ENCODE measurements around the gene DNAJC16.

GRCh38 chr1:15531003-15531402, 4.4 kb downstream of the DNAJC16 start:
- TF ChIP-seq, protein P1, sequence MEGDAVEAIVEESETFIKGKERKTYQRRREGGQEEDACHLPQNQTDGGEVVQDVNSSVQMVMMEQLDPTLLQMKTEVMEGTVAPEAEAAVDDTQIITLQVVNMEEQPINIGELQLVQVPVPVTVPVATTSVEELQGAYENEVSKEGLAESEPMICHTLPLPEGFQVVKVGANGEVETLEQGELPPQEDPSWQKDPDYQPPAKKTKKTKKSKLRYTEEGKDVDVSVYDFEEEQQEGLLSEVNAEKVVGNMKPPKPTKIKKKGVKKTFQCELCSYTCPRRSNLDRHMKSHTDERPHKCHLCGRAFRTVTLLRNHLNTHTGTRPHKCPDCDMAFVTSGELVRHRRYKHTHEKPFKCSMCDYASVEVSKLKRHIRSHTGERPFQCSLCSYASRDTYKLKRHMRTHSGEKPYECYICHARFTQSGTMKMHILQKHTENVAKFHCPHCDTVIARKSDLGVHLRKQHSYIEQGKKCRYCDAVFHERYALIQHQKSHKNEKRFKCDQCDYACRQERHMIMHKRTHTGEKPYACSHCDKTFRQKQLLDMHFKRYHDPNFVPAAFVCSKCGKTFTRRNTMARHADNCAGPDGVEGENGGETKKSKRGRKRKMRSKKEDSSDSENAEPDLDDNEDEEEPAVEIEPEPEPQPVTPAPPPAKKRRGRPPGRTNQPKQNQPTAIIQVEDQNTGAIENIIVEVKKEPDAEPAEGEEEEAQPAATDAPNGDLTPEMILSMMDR (conservative IDR thresholded peaks at IDR 0.05; ENCODE audit: low read depth, low read length), result no peak
- no peak for TF ChIP-seq EZH2 (IDR thresholded peaks at IDR 0.05; ENCODE audit: low read length, unreplicated experiment)

All from PC-3 (cell line).